Left colon (tissue), 2 donors: ENCODE results near the gene GNE. TPM values are rescaled to one million over a fixed set of nuclear protein-coding genes. Genes with fewer than 3 reads are reported as not detected.
A peak's percentile ranks its signal among the peaks of the same experiment; 100 is the strongest.
"Not testable (repeated sequence)": the region's sequence is repeated elsewhere in the genome, so short reads cannot be mapped to it uniquely, and the experiment has no call there.

Experiments used
- ATAC-seq: fragments of 200-7000 bp; cut with Tn5 transposase; one replicate; pipeline ENCODE4 v1.9.1; 2020; ENCODE audit warnings: mild to moderate bottlenecking, moderate library complexity
- DNase-seq, 2 donors: peaks; one replicate each; pipeline ENCODE4 v3.0.0-alpha.2; 2020
- intact Hi-C, 2 donors: fragments of 100-400 bp; cut with DNase I in 1 of 2; cut with micrococcal nuclease in 1 of 2; formaldehyde crosslinking; loops; one replicate each; pipeline versions ENCODE4 v1.11.2 to v1.14.0; 2022; cut with DNase I, micrococcal nuclease
- total RNA-seq, 2 donors: library from RNA; stranded (reverse); fragmentation: NEBNext Ultra II Directional; extraction: Animal tissue kit (Norgen Biotek cat#: 25700); gene quantifications; one replicate each; pipeline ENCODE4 v1.2.1, GENCODE V29; 2021
- donor health status: DM: no; HTN: no; CAD: no.
- donor health status: DM: yes; HTN: yes; CAD: no.

GNE gene
- total RNA-seq, 2 donors from 2014 or later: 94.0 to 196 TPM

- intact Hi-C loops: no loop called here
- DNase-seq (no peak), ATAC-seq (peak; percentile 55)
These were observed 18.0 kb upstream of the GNE start for GRCh38 chr9:36276254-36276653.

- ATAC-seq (peak; percentile 74), DNase-seq (no peak)
- intact Hi-C loops: no loop called here
These were observed 16.8 kb upstream of the GNE start for GRCh38 chr9:36275060-36275459.

- DNase-seq, ATAC-seq, intact Hi-C loops: not testable (repeated sequence)
These were observed 15.1 kb upstream of the GNE start for GRCh38 chr9:36273354-36273753.

- DNase-seq: no peak
- peak; percentile 89 for ATAC-seq
- intact Hi-C loops: no loop called here
These were observed 9.8 kb upstream of the GNE start for GRCh38 chr9:36268007-36268427.

GRCh38 chr9:36264896-36265295 lies 6.6 kb upstream of the GNE start:
- ATAC-seq (no peak), DNase-seq (no peak)
- intact Hi-C loops: no loop called here

GRCh38 chr9:36263683-36264082 lies 5.4 kb upstream of the GNE start:
- no peak for DNase-seq
- ATAC-seq: no peak
- intact Hi-C loops: no loop called here

GRCh38 chr9:36258996-36259533 lies 817 bp upstream of the GNE start:
- DNase-seq (peak in 1 of 2 donors; percentile 35), ATAC-seq (no peak)
- intact Hi-C loops: no loop called here

- DNase-seq (no peak), ATAC-seq (no peak)
- intact Hi-C loops: no loop called here
These were observed 6.8 kb downstream of the GNE start for GRCh38 chr9:36251428-36251827.

- DNase-seq (no peak), ATAC-seq (peak; percentile 20)
- intact Hi-C loops: no loop called here
These were observed 8.2 kb downstream of the GNE start for GRCh38 chr9:36250079-36250478.

- intact Hi-C loops: no loop called here
- DNase-seq (no peak), ATAC-seq (no peak)
These were observed 9.1 kb downstream of the GNE start for GRCh38 chr9:36249189-36249588.

GRCh38 chr9:36248061-36248460 lies 10.2 kb downstream of the GNE start:
- DNase-seq, intact Hi-C loops: not testable (repeated sequence)
- peak; percentile 82 for ATAC-seq

GRCh38 chr9:36247356-36247755 lies 10.9 kb downstream of the GNE start:
- DNase-seq: no peak
- ATAC-seq: no peak
- intact Hi-C loops: no loop called here

- ATAC-seq: no peak
- intact Hi-C loops: no loop called here
These were observed 12.3 kb downstream of the GNE start for GRCh38 chr9:36245906-36246305.

GRCh38 chr9:36239675-36240074 lies 18.6 kb downstream of the GNE start:
- ATAC-seq, intact Hi-C loops, DNase-seq: not testable (repeated sequence)

More at GRCh38 chr9:36245906-36246305, 12.3 kb downstream of the GNE start:
- DNase-seq: no peak

GRCh38 chr9:36239205-36239604 lies 19.0 kb downstream of the GNE start:
- intact Hi-C loops, ATAC-seq: not testable (repeated sequence)

GRCh38 chr9:36237230-36237629 lies 21.0 kb downstream of the GNE start:
- ATAC-seq (no peak), DNase-seq (no peak)
- intact Hi-C loops: no loop called here

More at GRCh38 chr9:36239205-36239604, 19.0 kb downstream of the GNE start:
- not testable (repeated sequence) for DNase-seq

- no peak for DNase-seq
- intact Hi-C loops: no loop called here
- ATAC-seq: peak; percentile 13
These were observed 35.8 kb downstream of the GNE start for GRCh38 chr9:36222449-36222848.

GRCh38 chr9:36221667-36222066 lies 36.6 kb downstream of the GNE start:
- ATAC-seq (no peak), DNase-seq (no peak)
- intact Hi-C loops: no loop called here

GRCh38 chr9:36218411-36218901 lies 39.8 kb downstream of the GNE start:
- ATAC-seq (no peak), DNase-seq (no peak)
- intact Hi-C loops: no loop called here

- intact Hi-C loops: no loop called here
- no peak for DNase-seq
- no peak for ATAC-seq
These were observed 40.2 kb downstream of the GNE start for GRCh38 chr9:36218011-36218410.
